ENCODE measurements around the gene CPPED1. TPM values are rescaled to one million over a fixed set of nuclear protein-coding genes. Genes with fewer than 3 reads are reported as not detected.
"Not testable (repeated sequence)": the region's sequence is repeated elsewhere in the genome, so short reads cannot be mapped to it uniquely, and the experiment has no call there.

Gene CPPED1
- total and polyA plus RNA-seq, 2 experiments from 2014 or later: 6.2 to 7.3 TPM

DNA sequence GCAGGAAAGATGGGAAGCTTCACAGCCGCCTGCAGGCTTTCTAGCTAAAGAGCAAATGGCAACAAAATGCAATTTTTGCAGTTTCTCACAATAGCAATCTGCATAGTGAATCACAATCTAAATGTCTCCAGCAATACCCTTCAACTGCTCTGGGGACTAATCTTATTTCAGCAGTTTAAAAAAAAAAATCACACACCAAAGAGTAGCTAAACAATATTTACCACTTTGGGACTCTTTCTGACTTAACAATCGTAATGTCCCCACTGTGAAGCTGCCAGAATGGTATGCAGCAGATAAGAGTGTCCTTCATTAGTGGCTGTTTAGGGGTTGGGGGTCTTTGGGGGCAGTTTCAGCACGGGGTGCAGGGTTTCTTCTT, 9.8 kb downstream of the CPPED1 start (continued):
- TF ChIP-seq, protein P1, sequence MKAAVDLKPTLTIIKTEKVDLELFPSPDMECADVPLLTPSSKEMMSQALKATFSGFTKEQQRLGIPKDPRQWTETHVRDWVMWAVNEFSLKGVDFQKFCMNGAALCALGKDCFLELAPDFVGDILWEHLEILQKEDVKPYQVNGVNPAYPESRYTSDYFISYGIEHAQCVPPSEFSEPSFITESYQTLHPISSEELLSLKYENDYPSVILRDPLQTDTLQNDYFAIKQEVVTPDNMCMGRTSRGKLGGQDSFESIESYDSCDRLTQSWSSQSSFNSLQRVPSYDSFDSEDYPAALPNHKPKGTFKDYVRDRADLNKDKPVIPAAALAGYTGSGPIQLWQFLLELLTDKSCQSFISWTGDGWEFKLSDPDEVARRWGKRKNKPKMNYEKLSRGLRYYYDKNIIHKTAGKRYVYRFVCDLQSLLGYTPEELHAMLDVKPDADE (IDR thresholded peaks at IDR 0.05): no peak
- TF ChIP-seq POLR2AphosphoS5 (IDR thresholded peaks at IDR 0.05; ENCODE audit: low read depth) (no peak), JUNB (IDR thresholded peaks at IDR 0.05; ENCODE audit: unreplicated experiment) (no peak), REST (IDR thresholded peaks at IDR 0.05; ENCODE audit: unreplicated experiment) (no peak), NANOG (IDR thresholded peaks at IDR 0.05; ENCODE audit: borderline replicate concordance) (no peak), CREB1 (CRISPR knock-in tag; IDR thresholded peaks at IDR 0.05; ENCODE audit: low read depth) (no peak), EZH2 (IDR thresholded peaks at IDR 0.05; ENCODE audit: low read depth, unreplicated experiment) (no peak), ZNF331 (CRISPR knock-in tag; IDR thresholded peaks at IDR 0.05; ENCODE audit: low read depth) (no peak)
- TF ChIP-seq, protein P2, sequence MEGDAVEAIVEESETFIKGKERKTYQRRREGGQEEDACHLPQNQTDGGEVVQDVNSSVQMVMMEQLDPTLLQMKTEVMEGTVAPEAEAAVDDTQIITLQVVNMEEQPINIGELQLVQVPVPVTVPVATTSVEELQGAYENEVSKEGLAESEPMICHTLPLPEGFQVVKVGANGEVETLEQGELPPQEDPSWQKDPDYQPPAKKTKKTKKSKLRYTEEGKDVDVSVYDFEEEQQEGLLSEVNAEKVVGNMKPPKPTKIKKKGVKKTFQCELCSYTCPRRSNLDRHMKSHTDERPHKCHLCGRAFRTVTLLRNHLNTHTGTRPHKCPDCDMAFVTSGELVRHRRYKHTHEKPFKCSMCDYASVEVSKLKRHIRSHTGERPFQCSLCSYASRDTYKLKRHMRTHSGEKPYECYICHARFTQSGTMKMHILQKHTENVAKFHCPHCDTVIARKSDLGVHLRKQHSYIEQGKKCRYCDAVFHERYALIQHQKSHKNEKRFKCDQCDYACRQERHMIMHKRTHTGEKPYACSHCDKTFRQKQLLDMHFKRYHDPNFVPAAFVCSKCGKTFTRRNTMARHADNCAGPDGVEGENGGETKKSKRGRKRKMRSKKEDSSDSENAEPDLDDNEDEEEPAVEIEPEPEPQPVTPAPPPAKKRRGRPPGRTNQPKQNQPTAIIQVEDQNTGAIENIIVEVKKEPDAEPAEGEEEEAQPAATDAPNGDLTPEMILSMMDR (conservative IDR thresholded peaks at IDR 0.05; ENCODE audit: low read depth in 2 of 2): no peak

DNA sequence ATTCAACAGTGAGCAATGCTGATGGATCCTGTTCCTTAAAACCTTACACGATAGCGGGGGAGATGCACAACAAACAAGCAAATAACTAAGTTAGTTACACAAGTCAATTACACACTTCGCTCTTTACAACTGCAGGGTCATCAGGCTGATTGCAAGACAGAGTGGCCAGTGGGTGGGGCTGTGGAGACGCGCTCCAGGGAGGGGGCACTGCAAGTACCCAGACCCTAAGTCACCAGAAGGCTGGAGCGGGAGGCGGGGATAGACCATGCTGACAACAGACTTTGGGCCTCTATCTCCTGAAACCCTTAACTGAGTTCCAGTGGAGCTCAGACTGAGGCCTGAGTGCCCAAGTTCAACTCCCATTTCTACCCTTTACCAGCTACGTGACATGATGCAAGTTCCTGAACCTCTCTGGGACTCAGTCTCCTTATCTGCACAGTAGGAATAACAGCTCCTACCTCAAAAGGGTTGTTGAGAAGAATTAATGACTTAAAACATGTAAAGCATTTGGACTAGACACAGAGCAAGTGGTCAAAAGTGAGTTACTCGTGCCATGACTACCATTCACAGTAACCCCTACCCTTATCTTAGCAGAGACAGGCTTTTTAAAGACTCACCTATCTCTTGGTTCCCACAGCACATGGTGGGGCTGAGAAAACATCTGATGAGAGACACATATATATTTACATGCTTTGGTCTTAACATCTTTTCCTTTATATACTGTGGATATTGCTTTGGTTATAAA, 10.4 kb downstream of the CPPED1 start:
- peaks cover 12% of the 10 kb centered on the region; the same call in 1 of the 2 replicates for H3K4me1 ChIP-seq (ENCODE audit: insufficient read depth)
- TF ChIP-seq, protein P2 (conservative IDR thresholded peaks at IDR 0.05; ENCODE audit: low read depth in 2 of 2): peak; percentile 54 to 67
- TF ChIP-seq NANOG (IDR thresholded peaks at IDR 0.05; ENCODE audit: borderline replicate concordance): no peak
- H4K20me1 ChIP-seq (replicated peaks; ENCODE audit: insufficient read depth): no peaks in the 10 kb centered on the region
- no peaks in the 10 kb centered on the region for H3K9me2 ChIP-seq (ENCODE audit: insufficient read depth)
- no peaks in the 10 kb centered on the region for H3K36me3 ChIP-seq (ENCODE audit: insufficient read depth)
- H3K4me1 Mint-ChIP-seq: peaks cover 2% of the 10 kb centered on the region; the same call in 2 of the 3 replicates
- no peak overlapping the region for H3K4me2 ChIP-seq
- peaks cover 7% of the 10 kb centered on the region; the same call in 1 of the 3 replicates for H3K9me3 Mint-ChIP-seq
- H3F3A ChIP-seq (replicated peaks; ENCODE audit: low read depth): no peaks in the 10 kb centered on the region
- DNase-seq (ENCODE audit: low spot score) (peak; percentile 70), ATAC-seq (peak; percentile 93)
- H3K27ac ChIP-seq (ENCODE audit: low read depth): no peak overlapping the region
- no peak overlapping the region for H3K27ac Mint-ChIP-seq
- H2AFZ ChIP-seq: no peak overlapping the region
- H3K27me3 Mint-ChIP-seq (ENCODE audit: insufficient read depth, low read depth, poor library complexity): no peaks in the 10 kb centered on the region
- no peaks in the 10 kb centered on the region for H3K79me2 ChIP-seq (replicated peaks; ENCODE audit: insufficient read depth)
- H3K36me3 Mint-ChIP-seq (ENCODE audit: low read depth): no peaks in the 10 kb centered on the region
- no peaks in the 10 kb centered on the region for H3K27me3 ChIP-seq (ENCODE audit: insufficient read depth)
- no peak overlapping the region for H3K4me3 ChIP-seq
- no peak overlapping the region for H3K4me3 Mint-ChIP-seq

DNA sequence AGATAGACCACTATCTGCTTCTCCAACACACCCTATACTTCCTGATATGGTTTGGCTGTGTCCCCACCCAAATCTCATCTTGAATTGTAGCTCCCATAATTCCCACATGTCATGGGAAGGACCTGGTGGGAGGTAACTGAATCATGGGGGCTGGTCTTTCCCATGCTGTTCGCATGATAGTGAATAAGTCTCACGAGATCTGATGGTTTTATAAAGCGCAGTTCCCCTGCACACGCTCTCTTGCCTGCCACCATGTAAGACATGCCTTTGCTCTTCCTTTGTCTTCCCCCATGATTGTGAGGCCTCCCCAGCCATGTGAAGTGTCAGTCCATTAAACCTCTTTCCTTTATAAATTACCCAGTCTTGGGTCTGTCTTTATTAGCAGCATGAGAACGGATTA, 11.2 kb downstream of the CPPED1 start:
- H3K27me3 Mint-ChIP-seq (ENCODE audit: insufficient read depth, low read depth, poor library complexity); DNase-seq (ENCODE audit: low spot score); H3K9me2 ChIP-seq (ENCODE audit: insufficient read depth); H2AFZ ChIP-seq; H3K27me3 ChIP-seq (ENCODE audit: insufficient read depth); H3K27ac ChIP-seq (ENCODE audit: low read depth); H3K4me3 Mint-ChIP-seq; H3K4me2 ChIP-seq; H3K4me3 ChIP-seq; H3K36me3 ChIP-seq (ENCODE audit: insufficient read depth); H3K79me2 ChIP-seq (replicated peaks; ENCODE audit: insufficient read depth); H3K4me1 Mint-ChIP-seq; H4K20me1 ChIP-seq (replicated peaks; ENCODE audit: insufficient read depth); H3K27ac Mint-ChIP-seq; H3K36me3 Mint-ChIP-seq (ENCODE audit: low read depth); H3K9me3 Mint-ChIP-seq; ATAC-seq; H3F3A ChIP-seq (replicated peaks; ENCODE audit: low read depth): not testable (repeated sequence)
- peaks cover 12% of the 10 kb centered on the region; the same call in 1 of the 2 replicates for H3K4me1 ChIP-seq (ENCODE audit: insufficient read depth)

Measured in GM23338 (cell line).